GM19438 (cell line): ENCODE data around the gene GPR171.
"Not testable (repeated sequence)": the region's sequence is repeated elsewhere in the genome, so short reads cannot be mapped to it uniquely, and the experiment has no call there.

Experiments
- ATAC-seq: cut with Tn5 transposase; IDR thresholded peaks from one replicate; pipeline ENCODE4 v1.9.1; 2021; ENCODE audit warnings: low read depth; ENCODE audit not compliant: unreplicated experiment

GPR171 gene

GRCh38 chr3:151203051-151203420, at the start of gene GPR171:
Gene GPR171, minus strand, starts transcription at chr3:151203216. Its CDS starts 3,830 bp downstream, at chr3:151199386.
- ATAC-seq: peak; percentile 90

DNA sequence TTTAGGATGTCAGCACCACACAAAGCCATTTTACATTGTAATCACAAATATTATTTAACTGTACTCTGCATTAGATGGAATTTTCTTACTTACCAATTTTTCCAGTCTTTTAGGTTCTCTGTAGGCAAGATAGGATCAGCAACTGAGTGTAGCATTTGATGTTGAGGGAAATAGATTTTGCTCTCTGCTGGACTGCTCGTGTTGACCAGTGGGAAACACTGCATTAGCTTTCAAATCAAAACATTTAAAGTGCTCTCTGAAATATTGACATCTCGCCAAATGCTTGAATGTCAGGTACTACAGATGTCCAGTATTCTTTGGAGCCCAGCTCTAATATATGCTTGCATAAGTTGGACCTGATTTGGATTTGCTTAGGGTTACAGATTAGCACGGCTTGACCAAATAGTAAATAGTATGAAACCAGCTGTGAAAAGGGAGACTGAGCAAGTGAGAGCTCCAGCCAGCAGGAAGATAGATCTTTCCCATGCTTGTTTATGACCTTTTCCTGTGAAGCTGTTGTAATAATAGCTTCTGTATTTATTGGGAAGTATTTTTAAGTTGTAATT, 45.8 kb upstream of the GPR171 start:
- no peak for ATAC-seq

GRCh38 chr3:151242006-151242405, 39.0 kb upstream of the GPR171 start:
- ATAC-seq: not testable (repeated sequence)

- no peak for ATAC-seq
Observed at GRCh38 chr3:151236736-151237135, 33.7 kb upstream of the GPR171 start.

DNA sequence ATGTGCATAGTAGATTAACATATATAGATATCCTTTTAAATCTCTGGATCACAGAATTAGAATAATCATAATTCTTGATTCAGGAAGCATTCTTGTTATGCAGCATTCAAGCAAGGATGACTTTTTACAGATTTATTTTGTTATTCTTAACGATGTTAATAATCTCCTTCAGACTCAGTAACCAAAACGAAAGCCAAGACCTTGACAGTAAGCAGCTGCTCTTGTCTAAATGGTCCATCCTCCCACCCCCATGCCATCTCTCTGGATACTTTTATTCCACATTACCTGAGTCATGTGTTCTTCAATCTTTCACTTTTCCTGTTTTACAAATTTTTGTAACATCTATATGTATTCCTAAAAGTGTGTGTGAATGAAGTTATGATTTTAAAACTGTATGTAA, 33.3 kb upstream of the GPR171 start:
- no peak for ATAC-seq

DNA sequence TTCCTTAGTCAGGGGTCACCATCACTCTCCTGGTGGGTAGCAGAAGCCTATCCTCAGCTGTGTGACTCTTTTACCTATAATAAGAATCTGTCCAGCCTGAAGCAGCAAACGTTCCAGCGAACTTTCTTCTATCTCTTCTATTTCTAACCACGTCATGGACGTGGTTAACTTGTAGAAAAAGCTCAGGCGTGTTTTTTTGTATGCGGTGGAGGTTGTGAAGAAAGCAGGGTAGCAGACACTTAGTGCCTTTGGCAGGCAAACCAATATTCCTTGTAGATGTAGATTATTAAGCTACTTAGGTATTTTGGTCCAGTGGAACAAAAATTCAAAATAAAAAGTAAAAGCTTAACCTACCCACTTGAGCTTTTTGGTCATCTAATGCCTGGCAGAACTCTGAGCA, 31.8 kb upstream of the GPR171 start:
- ATAC-seq: no peak

GRCh38 chr3:151232991-151233390, 30.0 kb upstream of the GPR171 start:
- ATAC-seq: no peak

- ATAC-seq: not testable (repeated sequence)
Observed at GRCh38 chr3:151232403-151232802, 29.4 kb upstream of the GPR171 start.

DNA sequence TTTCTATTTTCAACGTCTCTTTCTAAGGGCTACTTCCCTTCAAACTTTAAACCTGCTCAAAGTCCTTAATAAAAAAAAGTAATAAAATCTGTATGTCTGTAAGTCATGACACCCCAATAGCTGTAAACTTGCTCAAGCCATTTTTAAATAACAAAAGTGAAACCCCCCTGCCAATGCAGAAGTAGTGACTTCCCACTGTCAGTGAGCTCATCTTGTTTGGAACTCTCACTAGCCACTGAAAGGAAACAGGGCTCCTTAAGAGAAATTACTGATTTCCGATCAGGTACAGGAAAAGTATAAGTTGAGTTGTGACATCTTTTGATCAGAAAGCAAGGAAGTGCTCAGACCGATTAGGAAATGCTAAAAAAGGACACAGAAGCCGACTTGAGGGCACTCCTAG, 27.6 kb upstream of the GPR171 start:
- peak; percentile 37 for ATAC-seq

DNA sequence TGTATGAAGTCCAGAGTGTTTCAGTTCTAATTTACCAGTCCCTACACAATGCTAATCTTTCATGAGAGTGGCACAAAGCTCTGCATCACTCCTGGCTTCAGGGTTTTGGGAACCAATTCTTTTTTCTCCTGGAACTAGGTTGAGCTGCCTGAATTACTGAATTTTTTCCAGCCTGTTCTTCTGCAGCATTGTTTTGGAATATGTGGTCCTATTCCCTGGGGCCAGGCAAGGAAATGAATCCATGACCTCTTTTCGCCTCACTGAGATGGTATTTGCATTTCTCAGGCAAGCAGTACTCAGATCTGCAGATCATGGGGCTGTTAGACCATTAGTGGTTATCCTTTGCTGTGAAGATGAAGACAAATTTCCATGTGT, 25.6 kb upstream of the GPR171 start:
- ATAC-seq: no peak

GRCh38 chr3:151227807-151228665, 25.0 kb upstream of the GPR171 start:
- peak; percentile 81 for ATAC-seq

GRCh38 chr3:151227266-151227806, 24.3 kb upstream of the GPR171 start:
- ATAC-seq: peak; percentile 13

- ATAC-seq: no peak
Observed at GRCh38 chr3:151226825-151227224, 23.8 kb upstream of the GPR171 start.

DNA sequence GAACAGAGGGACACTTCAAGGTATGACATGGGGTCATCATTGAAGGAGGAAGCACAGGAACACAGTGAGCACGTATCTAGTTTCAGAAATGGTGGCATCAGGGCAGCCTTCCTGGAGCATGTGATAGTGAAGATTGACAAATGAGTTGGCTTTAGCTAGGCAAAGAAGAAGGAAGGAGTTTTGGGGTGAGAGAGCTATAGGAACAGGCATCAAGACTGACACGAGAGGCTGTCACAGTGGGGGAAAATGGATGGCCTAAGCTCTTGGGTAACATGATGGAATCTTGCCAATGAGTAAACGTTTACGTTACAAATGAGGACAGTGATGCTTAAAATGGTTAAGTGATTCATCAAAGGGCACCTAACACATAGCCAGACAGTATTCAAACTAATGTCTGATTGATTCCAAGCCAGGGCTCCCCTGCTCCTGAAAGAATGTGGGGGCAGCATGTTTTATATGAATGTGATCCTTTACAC, 23.1 kb upstream of the GPR171 start:
- no peak for ATAC-seq

DNA sequence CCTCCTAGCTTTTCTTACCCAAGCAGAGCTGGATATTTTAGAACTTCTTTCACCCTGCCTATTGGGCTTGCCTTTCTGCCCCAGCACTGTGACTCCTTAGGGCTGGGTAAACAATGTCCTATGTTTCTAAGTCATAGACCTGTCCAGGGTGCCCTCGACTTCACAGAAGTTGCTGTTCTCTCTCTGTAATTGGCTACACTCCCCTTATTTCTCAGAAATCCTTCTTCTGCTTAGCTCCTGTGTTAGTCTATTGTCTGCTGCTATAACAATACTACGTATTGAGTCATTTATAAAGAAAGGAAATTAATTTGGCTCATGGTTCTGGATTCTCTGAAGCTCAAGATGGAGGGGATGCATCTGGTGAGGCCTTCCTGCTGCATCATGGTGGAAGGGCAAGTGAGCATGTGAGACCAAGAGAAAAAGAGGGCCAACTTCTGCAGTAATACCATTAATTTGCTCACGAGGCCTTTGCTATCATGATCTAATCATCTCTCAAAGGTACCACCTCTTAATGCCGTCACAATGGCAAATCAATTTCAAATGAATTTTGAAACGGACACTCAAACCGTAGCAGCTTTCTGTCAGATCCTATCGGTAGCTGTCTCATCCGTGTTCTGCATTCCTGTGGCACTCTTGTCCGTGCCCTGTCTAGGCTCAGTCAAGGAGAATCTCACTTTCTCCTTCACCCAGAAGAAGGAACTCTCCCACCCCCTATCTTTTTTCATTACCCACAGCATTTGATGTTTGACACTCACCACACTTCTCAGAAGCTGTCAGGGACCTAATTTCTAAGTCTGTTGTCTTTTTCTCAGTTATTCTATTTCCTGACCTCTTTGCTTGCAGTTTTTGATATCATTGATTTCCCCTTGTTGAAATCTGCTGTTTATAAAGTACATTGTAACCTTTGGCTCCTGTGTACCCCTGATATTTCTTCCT, 22.3 kb upstream of the GPR171 start:
- no peak for ATAC-seq

GRCh38 chr3:151224268-151224866, 21.4 kb upstream of the GPR171 start:
- no peak for ATAC-seq

DNA sequence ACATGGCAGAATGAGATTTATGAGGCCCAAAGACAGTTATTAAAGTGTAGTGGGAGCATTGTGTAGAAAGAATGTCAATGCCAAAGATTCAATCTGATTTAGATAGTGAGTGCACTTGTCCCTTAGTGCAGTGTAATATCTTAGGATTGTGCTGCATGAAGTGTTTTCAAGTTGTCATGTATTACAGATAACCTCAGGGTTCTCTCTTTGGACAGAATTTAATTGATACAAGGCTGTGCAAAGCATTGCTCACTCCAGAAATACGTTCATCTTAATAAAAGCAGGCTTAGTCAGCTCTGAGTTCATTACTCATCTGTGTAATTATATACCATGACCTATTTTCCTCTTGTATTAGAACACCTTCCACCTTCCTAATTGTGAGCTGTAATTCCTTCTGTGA, 16.0 kb upstream of the GPR171 start:
- no peak for ATAC-seq

DNA sequence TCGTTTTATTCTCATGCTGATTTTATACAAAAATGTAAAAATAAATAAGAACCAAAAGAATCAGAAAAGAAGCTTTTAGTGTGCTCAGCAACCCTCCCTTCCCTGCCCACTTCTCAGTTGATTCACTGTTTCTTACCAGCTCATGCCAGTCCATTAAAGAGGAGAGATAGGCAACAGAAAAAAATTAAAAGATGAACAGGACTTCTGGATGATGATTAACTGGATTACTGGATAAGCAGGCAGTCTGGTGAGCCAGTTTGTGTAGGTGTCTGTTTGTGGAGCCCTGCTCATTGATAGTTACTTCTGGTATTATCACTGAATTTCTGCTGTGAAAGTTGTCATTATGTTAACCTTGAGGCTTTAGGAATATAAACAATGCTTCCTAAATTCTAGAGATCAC, 15.1 kb upstream of the GPR171 start:
- no peak for ATAC-seq

DNA sequence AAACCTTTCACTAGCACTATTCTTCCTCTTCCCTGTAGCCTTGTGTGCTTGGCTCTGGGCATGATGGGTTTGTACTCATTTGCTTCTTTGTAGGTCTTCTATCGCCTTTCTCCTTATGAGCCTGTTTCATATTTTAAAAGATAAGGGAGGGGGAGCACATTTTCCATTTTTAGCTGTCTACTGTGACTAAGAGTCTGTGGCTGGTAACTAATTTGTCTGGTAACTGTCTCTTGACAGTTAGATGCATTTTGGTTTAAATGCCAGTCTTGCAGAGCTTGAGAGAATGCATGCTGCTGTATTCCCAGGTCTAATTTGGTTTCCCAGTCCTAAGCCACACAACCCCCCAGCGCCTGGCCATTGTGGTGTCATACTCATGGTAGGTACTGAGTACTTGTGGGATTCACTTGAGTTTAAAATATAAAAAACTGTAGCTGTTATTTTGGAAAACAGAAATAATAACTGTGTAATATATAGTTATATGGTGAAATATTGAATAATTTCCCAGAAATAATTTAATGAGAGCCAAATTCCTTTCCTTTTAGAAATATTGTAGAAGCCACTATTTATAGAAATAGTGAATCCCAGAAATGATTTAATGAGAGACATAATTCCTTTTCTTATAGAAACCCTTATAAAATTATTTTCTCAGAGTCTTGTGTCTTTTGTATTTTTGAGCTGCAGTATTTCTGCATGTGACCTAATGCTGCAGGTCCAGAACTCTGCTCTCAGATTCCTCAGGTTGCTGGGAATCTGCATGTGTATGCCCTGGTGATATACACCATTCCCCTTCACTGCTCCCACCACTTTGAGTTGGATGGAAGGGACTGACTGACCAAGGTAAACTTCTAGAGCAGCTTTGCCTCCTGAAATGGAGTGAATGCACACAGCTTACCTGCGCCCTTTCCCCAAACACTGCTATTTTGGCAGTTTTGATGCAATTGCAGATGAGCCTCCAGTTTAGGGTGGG, 13.9 kb upstream of the GPR171 start:
- ATAC-seq: no peak
